Kidney glomerular epithelial cell (primary cell): ENCODE measurements around the gene TRUB1.
A peak's percentile ranks its signal among the peaks of the same experiment; 100 is the strongest.
"Not testable (repeated sequence)": the region's sequence is repeated elsewhere in the genome, so short reads cannot be mapped to it uniquely, and the experiment has no call there.

Experiments
- DNase-seq: peaks from one replicate; lab custom pipeline; 2025; lab: John Stamatoyannopoulos, UW

The TRUB1 gene

GRCh38 chr10:114925587-114926586 is 12.1 kb upstream of the TRUB1 start:
- DNase-seq = peak; percentile 88

GRCh38 chr10:114928818-114929217 is 9.2 kb upstream of the TRUB1 start:
- no peak for DNase-seq

GRCh38 chr10:114930320-114930719 is 7.7 kb upstream of the TRUB1 start:
- DNase-seq = no peak

GRCh38 chr10:114931072-114931679 is 6.8 kb upstream of the TRUB1 start:
- no peak for DNase-seq

GRCh38 chr10:114932225-114932624 is 5.8 kb upstream of the TRUB1 start:
- no peak for DNase-seq

- no peak for DNase-seq
These were observed 5.0 kb upstream of the TRUB1 start for GRCh38 chr10:114932945-114933344.

- DNase-seq = no peak
These were observed 4.4 kb upstream of the TRUB1 start for GRCh38 chr10:114933588-114933987.

GRCh38 chr10:114933995-114934394 is 4.0 kb upstream of the TRUB1 start:
- not testable (repeated sequence) for DNase-seq

- no peak for DNase-seq
These were observed 830 bp downstream of the TRUB1 start for GRCh38 chr10:114938856-114939193.

- peak; percentile 17 for DNase-seq
These were observed 2.7 kb downstream of the TRUB1 start for GRCh38 chr10:114940735-114941134.

GRCh38 chr10:114943000-114943399 is 5.0 kb downstream of the TRUB1 start:
- no peak for DNase-seq

GRCh38 chr10:114953047-114953446 is 15.1 kb downstream of the TRUB1 start:
- DNase-seq = peak; percentile 25

GRCh38 chr10:114955984-114956383 is 18.0 kb downstream of the TRUB1 start:
- DNase-seq = no peak

GRCh38 chr10:114956466-114956865 is 18.5 kb downstream of the TRUB1 start:
- DNase-seq = no peak

- DNase-seq = no peak
These were observed 19.1 kb downstream of the TRUB1 start for GRCh38 chr10:114957122-114957521.

GRCh38 chr10:114957673-114958072 is 19.7 kb downstream of the TRUB1 start:
- no peak for DNase-seq

- DNase-seq = no peak
These were observed 24.4 kb downstream of the TRUB1 start for GRCh38 chr10:114962441-114962840.

- no peak for DNase-seq
These were observed 25.9 kb downstream of the TRUB1 start for GRCh38 chr10:114963908-114964307.

GRCh38 chr10:114967071-114967470 is 29.1 kb downstream of the TRUB1 start:
- DNase-seq = no peak

GRCh38 chr10:114970515-114970914 is 32.5 kb downstream of the TRUB1 start:
- no peak for DNase-seq

- no peak for DNase-seq
These were observed 35.3 kb downstream of the TRUB1 start for GRCh38 chr10:114973306-114973705.

GRCh38 chr10:114973997-114974396 is 36.0 kb downstream of the TRUB1 start:
- DNase-seq = no peak

- DNase-seq = no peak
These were observed 36.6 kb downstream of the TRUB1 start for GRCh38 chr10:114974625-114975024.
